HG03521 (cell line): ENCODE data around the gene TSPAN9.
"Not testable (repeated sequence)": the region's sequence is repeated elsewhere in the genome, so short reads cannot be mapped to it uniquely, and the experiment has no call there.

Experiments used
- ATAC-seq: cut with Tn5 transposase; IDR thresholded peaks from one replicate; pipeline ENCODE4 v1.9.1; 2021; ENCODE audit warnings: mild to moderate bottlenecking, moderate library complexity; ENCODE audit not compliant: unreplicated experiment

TSPAN9 gene

GRCh38 chr12:3043406-3043805 is 33.8 kb upstream of the TSPAN9 start:
- no peak for ATAC-seq

- no peak for ATAC-seq
These were observed 33.0 kb upstream of the TSPAN9 start for GRCh38 chr12:3044141-3044630.

GRCh38 chr12:3045494-3045893 is 31.7 kb upstream of the TSPAN9 start:
- no peak for ATAC-seq

GRCh38 chr12:3045989-3046388 is 31.2 kb upstream of the TSPAN9 start:
- ATAC-seq = no peak

- ATAC-seq = no peak
These were observed 30.6 kb upstream of the TSPAN9 start for GRCh38 chr12:3046441-3047200.

- ATAC-seq = no peak
These were observed 29.2 kb upstream of the TSPAN9 start for GRCh38 chr12:3047961-3048360.

GRCh38 chr12:3048540-3048939 is 28.6 kb upstream of the TSPAN9 start:
- ATAC-seq = no peak

- no peak for ATAC-seq
These were observed 28.0 kb upstream of the TSPAN9 start for GRCh38 chr12:3049176-3049575.

GRCh38 chr12:3049611-3050249 is 27.4 kb upstream of the TSPAN9 start:
- no peak for ATAC-seq

GRCh38 chr12:3054374-3054773 is 22.8 kb upstream of the TSPAN9 start:
- ATAC-seq = no peak

- no peak for ATAC-seq
These were observed 22.0 kb upstream of the TSPAN9 start for GRCh38 chr12:3055026-3055703.

- ATAC-seq = no peak
These were observed 21.3 kb upstream of the TSPAN9 start for GRCh38 chr12:3055704-3056467.

- no peak for ATAC-seq
These were observed 16.1 kb upstream of the TSPAN9 start for GRCh38 chr12:3061059-3061458.

- no peak for ATAC-seq
These were observed 15.5 kb upstream of the TSPAN9 start for GRCh38 chr12:3061501-3062215.

- ATAC-seq = no peak
These were observed 11.9 kb upstream of the TSPAN9 start for GRCh38 chr12:3065300-3065699.

- not testable (repeated sequence) for ATAC-seq
These were observed 11.3 kb upstream of the TSPAN9 start for GRCh38 chr12:3065846-3066245.

- no peak for ATAC-seq
These were observed 7.5 kb upstream of the TSPAN9 start for GRCh38 chr12:3069714-3070113.

GRCh38 chr12:3071107-3071506 is 6.1 kb upstream of the TSPAN9 start:
- ATAC-seq = no peak

- ATAC-seq = no peak
These were observed 5.5 kb upstream of the TSPAN9 start for GRCh38 chr12:3071710-3072109.

GRCh38 chr12:3073438-3074250 is 3.5 kb upstream of the TSPAN9 start:
- no peak for ATAC-seq
